ENCODE data around the gene ITGAD.
"Not testable (repeated sequence)": the region's sequence is repeated elsewhere in the genome, so short reads cannot be mapped to it uniquely, and the experiment has no call there.

The ITGAD gene

DNA sequence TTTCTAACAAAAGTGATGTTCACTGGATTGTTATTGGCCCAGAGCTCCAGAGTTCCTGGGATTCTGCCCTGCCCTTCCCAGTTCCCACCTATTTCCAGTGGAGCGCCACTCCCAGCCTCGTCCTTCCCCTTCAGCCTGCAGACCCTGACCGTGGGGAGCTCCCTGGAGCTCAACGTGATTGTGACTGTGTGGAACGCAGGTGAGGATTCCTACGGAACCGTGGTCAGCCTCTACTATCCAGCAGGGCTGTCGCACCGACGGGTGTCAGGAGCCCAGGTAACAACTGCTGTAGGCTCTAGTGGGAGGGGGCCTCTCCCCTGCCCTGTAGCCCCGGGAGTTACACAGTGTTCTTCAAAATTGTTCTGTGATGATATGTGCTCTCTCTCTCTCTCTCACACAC, 23.2 kb downstream of the ITGAD start:
- in situ Hi-C loops (cut with MboI; ENCODE audit: low pct_unique_long_range_greater_than_20kb, low sequenced_read_pairs, unreplicated experiment), result no loop called here
- TF ChIP-seq, protein P1, sequence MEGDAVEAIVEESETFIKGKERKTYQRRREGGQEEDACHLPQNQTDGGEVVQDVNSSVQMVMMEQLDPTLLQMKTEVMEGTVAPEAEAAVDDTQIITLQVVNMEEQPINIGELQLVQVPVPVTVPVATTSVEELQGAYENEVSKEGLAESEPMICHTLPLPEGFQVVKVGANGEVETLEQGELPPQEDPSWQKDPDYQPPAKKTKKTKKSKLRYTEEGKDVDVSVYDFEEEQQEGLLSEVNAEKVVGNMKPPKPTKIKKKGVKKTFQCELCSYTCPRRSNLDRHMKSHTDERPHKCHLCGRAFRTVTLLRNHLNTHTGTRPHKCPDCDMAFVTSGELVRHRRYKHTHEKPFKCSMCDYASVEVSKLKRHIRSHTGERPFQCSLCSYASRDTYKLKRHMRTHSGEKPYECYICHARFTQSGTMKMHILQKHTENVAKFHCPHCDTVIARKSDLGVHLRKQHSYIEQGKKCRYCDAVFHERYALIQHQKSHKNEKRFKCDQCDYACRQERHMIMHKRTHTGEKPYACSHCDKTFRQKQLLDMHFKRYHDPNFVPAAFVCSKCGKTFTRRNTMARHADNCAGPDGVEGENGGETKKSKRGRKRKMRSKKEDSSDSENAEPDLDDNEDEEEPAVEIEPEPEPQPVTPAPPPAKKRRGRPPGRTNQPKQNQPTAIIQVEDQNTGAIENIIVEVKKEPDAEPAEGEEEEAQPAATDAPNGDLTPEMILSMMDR (IDR thresholded peaks at IDR 0.05; ENCODE audit: extremely low read depth, insufficient read depth, missing control alignments), result no peak
- no peak for DNase-seq (ENCODE audit: low spot score)

DNA sequence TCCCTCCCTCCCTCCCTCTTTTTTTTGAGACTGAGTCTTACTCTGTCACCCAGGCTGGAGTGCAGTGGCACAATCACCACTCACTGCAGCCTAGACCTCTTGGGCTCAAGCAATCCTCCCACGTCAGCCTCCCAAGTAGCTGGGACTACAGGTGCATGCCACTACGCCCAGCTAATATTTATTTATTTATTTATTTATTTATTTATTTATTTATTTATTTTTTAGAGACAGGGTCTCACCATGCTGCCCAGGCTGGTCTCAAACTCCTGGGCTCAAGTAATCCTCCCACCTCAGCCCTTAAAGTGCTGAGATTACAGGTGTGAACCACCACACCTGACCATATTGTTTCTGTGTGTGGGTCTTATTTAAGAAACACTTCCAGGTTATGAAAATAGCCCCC, 23.9 kb downstream of the ITGAD start:
- DNase-seq (ENCODE audit: low spot score); in situ Hi-C loops (cut with MboI; ENCODE audit: low pct_unique_long_range_greater_than_20kb, low sequenced_read_pairs, unreplicated experiment): not testable (repeated sequence)

DNA sequence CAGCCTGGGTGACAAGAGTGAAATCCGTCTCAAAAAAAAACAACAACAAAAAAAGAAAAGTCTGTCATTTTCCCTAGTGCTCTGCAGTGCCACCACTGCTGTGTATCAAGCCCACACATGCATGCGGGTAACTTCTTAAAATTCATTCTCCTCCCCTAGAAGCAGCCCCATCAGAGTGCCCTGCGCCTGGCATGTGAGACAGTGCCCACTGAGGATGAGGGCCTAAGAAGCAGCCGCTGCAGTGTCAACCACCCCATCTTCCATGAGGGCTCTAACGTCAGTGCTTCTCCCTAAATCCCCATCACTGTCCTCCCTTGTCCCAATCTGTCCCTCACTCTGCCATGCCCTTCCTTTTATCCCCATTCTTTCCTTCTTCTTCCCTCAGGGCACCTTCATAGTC, 24.8 kb downstream of the ITGAD start:
- in situ Hi-C loops (cut with MboI; ENCODE audit: low pct_unique_long_range_greater_than_20kb, low sequenced_read_pairs, unreplicated experiment), result no loop called here
- TF ChIP-seq, protein P1 (IDR thresholded peaks at IDR 0.05; ENCODE audit: extremely low read depth, insufficient read depth, missing control alignments), result no peak
- no peak for DNase-seq (ENCODE audit: low spot score)

DNA sequence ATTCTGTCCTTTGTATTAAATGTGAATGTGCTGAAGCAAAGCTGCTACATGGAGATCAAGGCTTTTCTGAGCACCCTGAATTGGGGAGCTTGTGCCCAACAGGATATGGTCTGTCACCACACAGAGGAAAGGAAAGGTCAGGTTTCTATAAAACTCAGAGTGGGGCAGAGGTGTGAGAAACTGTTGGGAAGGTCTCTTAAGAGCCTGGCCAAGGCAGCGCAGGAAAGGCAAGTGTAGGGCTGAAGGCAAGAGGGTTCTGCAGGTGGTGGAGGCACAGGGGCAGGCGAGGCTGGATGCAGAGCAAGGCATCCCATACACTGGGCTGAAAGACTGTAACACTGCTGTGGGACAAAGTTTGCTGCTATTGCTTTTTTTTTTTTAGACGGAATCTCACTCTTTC, 26.9 kb downstream of the ITGAD start:
- no peak for DNase-seq (ENCODE audit: low spot score)
- TF ChIP-seq, protein P1 (IDR thresholded peaks at IDR 0.05; ENCODE audit: extremely low read depth, insufficient read depth, missing control alignments), result no peak
- in situ Hi-C loops (cut with MboI; ENCODE audit: low pct_unique_long_range_greater_than_20kb, low sequenced_read_pairs, unreplicated experiment), result no loop called here

DNA sequence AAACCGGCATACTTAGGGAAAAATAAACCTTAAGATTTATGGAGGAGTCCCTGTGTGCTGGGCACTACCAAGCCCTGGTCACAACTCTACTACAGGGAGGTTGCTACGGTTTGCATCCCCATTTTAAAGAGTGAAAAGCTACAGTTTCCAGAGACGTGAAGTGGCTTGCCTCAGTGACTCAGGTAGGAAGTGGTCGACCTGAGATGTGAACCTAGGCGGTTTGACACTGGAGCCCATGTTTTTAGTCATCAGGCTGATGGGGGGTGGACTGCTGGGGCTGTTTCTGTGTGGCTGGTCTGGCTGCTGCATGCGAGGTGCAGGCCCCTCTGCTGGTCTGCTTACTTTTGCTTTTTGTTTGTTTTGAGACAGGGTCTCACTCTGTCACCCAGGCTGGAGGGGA, 28.5 kb downstream of the ITGAD start:
- peak; percentile 75 for DNase-seq (ENCODE audit: low spot score)
- in situ Hi-C loops (cut with MboI; ENCODE audit: low pct_unique_long_range_greater_than_20kb, low sequenced_read_pairs, unreplicated experiment), result no loop called here
- TF ChIP-seq, protein P1 (IDR thresholded peaks at IDR 0.05; ENCODE audit: extremely low read depth, insufficient read depth, missing control alignments), result no peak

DNA sequence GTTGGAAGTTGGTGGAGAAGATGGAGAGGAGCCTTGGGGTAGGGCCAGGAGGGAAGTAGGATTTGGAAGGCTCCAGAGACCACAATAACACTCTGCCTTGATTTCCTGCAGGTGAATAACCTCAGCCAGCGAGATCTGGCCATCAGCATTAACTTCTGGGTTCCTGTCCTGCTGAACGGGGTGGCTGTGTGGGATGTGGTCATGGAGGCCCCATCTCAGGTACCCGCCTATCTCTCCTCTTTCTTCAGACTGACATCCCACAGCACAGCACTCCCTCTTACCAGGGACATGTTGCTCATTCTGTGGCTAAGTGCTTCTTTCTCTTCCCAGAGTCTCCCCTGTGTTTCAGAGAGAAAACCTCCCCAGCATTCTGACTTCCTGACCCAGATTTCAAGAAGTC, 30.1 kb downstream of the ITGAD start:
- TF ChIP-seq, protein P1 (IDR thresholded peaks at IDR 0.05; ENCODE audit: extremely low read depth, insufficient read depth, missing control alignments), result no peak
- DNase-seq (ENCODE audit: low spot score), result no peak
- in situ Hi-C loops (cut with MboI; ENCODE audit: low pct_unique_long_range_greater_than_20kb, low sequenced_read_pairs, unreplicated experiment), result no loop called here

DNA sequence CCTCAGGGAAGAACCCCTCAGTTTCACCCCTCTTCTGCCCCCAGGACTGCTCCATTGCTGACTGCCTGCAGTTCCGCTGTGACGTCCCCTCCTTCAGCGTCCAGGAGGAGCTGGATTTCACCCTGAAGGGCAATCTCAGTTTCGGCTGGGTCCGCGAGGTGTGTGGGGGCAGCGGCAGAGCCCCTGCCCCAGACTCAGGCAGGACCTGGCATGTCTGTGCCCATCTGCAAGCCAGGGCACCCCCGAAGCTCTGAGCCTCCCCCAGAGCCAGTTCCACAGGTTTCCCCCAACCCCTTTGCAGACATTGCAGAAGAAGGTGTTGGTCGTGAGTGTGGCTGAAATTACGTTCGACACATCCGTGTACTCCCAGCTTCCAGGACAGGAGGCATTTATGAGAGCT, 30.7 kb downstream of the ITGAD start:
- TF ChIP-seq, protein P1 (IDR thresholded peaks at IDR 0.05; ENCODE audit: extremely low read depth, insufficient read depth, missing control alignments), result no peak
- in situ Hi-C loops (cut with MboI; ENCODE audit: low pct_unique_long_range_greater_than_20kb, low sequenced_read_pairs, unreplicated experiment), result no loop called here

More for the DNA sequence above, 30.7 kb downstream of the ITGAD start:
- DNase-seq (ENCODE audit: low spot score), result no peak

Data from GM13977 (cell line).